ENCODE results near the gene POU6F2. TPM values are rescaled to one million over a fixed set of nuclear protein-coding genes. Genes with fewer than 3 reads are reported as not detected.
"Not testable (repeated sequence)": the region's sequence is repeated elsewhere in the genome, so short reads cannot be mapped to it uniquely, and the experiment has no call there.

Gene POU6F2
- total RNA-seq, 1 experiment from 2014 or later = 0.19 TPM

DNA sequence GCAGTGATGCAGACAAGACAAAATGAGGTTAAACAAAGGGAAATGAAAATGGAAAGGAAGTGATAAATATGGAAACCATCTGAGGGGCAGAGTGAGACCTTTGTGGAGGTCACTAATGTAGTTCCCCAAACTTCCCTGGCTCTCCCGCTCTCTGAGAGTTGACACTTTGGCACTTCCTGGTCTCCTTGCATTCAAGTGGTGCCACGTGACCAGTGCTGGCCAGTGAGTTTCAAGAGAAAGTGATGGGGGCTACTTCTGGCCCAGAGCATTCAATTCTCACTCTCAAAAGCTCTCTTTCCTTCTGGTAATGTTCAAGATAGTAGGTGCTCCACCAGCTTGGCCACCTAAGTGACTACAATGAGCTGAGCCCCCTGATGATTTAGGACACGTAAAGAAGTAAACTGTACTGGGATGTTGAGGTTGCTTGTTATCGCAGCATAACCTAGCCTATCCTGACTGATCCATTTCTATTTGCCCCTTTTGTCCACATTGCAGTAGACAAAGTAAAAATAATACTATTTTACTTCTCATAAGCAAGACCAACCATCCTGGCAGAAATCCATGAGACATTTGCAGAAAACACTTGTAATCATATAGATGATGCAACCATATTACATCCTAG is 346.5 kb downstream of the POU6F2 start:
- no peaks in the 10 kb centered on the region for H3K4me1 Mint-ChIP-seq (ENCODE audit: insufficient read depth, unreplicated experiment)
- DNase-seq (ENCODE audit: unreplicated experiment) = no peak
- POLR2A ChIA-PET = no interaction called here
- CTCF ChIA-PET = no interaction called here
- BruUV-seq (replicated peaks) = no TSS peak
- no peak overlapping the region for H3K4me3 Mint-ChIP-seq (ENCODE audit: unreplicated experiment)
- TF ChIP-seq, protein P1, sequence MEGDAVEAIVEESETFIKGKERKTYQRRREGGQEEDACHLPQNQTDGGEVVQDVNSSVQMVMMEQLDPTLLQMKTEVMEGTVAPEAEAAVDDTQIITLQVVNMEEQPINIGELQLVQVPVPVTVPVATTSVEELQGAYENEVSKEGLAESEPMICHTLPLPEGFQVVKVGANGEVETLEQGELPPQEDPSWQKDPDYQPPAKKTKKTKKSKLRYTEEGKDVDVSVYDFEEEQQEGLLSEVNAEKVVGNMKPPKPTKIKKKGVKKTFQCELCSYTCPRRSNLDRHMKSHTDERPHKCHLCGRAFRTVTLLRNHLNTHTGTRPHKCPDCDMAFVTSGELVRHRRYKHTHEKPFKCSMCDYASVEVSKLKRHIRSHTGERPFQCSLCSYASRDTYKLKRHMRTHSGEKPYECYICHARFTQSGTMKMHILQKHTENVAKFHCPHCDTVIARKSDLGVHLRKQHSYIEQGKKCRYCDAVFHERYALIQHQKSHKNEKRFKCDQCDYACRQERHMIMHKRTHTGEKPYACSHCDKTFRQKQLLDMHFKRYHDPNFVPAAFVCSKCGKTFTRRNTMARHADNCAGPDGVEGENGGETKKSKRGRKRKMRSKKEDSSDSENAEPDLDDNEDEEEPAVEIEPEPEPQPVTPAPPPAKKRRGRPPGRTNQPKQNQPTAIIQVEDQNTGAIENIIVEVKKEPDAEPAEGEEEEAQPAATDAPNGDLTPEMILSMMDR (IDR thresholded peaks at IDR 0.05; ENCODE audit: unreplicated experiment) = no peak
- H3K36me3 Mint-ChIP-seq (ENCODE audit: insufficient read depth, unreplicated experiment) = no peaks in the 10 kb centered on the region
- H3K27ac Mint-ChIP-seq (ENCODE audit: low read depth, unreplicated experiment) = no peak overlapping the region
- peaks cover 30% of the 10 kb centered on the region for H3K27me3 Mint-ChIP-seq (ENCODE audit: insufficient read depth, unreplicated experiment)
- intact Hi-C loops (cut with micrococcal nuclease) = no loop called here
- H3K9me3 Mint-ChIP-seq (ENCODE audit: unreplicated experiment) = no peaks in the 10 kb centered on the region

- H3K27me3 Mint-ChIP-seq (ENCODE audit: insufficient read depth, unreplicated experiment) = peaks cover 73% of the 10 kb centered on the region
- H3K4me3 Mint-ChIP-seq (ENCODE audit: unreplicated experiment); CTCF ChIA-PET; BruUV-seq (replicated peaks); H3K4me1 Mint-ChIP-seq (ENCODE audit: insufficient read depth, unreplicated experiment); H3K36me3 Mint-ChIP-seq (ENCODE audit: insufficient read depth, unreplicated experiment); H3K27ac Mint-ChIP-seq (ENCODE audit: low read depth, unreplicated experiment); POLR2A ChIA-PET; DNase-seq (ENCODE audit: unreplicated experiment); intact Hi-C loops (cut with micrococcal nuclease); H3K9me3 Mint-ChIP-seq (ENCODE audit: unreplicated experiment): not testable (repeated sequence)
Observed at GRCh38 chr7:39331607-39332006, 353.9 kb downstream of the POU6F2 start.

GRCh38 chr7:39332142-39332541 is 354.4 kb downstream of the POU6F2 start:
- H3K4me1 Mint-ChIP-seq (ENCODE audit: insufficient read depth, unreplicated experiment) = no peaks in the 10 kb centered on the region
- H3K27ac Mint-ChIP-seq (ENCODE audit: low read depth, unreplicated experiment) = no peak overlapping the region
- no peak for DNase-seq (ENCODE audit: unreplicated experiment)
- TF ChIP-seq, protein P1 (IDR thresholded peaks at IDR 0.05; ENCODE audit: unreplicated experiment) = no peak
- peaks cover 79% of the 10 kb centered on the region for H3K27me3 Mint-ChIP-seq (ENCODE audit: insufficient read depth, unreplicated experiment)
- ChIA-PET POLR2A (no interaction called here), CTCF (interaction anchor here (0.6 kb wide), 1 partner anchor 78 kb away, joined by 3 read pairs; no protein-coding TSS in a partner anchor)
- H3K4me3 Mint-ChIP-seq (ENCODE audit: unreplicated experiment) = no peak overlapping the region
- intact Hi-C loops (cut with micrococcal nuclease) = no loop called here
- BruUV-seq (replicated peaks) = no TSS peak
- H3K36me3 Mint-ChIP-seq (ENCODE audit: insufficient read depth, unreplicated experiment) = no peaks in the 10 kb centered on the region
- H3K9me3 Mint-ChIP-seq (ENCODE audit: unreplicated experiment) = no peaks in the 10 kb centered on the region

GRCh38 chr7:39333701-39334100 is 356.0 kb downstream of the POU6F2 start:
- Mint-ChIP-seq H3K27me3 (ENCODE audit: insufficient read depth, unreplicated experiment) (peaks cover 94% of the 10 kb centered on the region), H3K4me3 (ENCODE audit: unreplicated experiment) (no peak overlapping the region), H3K9me3 (ENCODE audit: unreplicated experiment) (no peaks in the 10 kb centered on the region), H3K36me3 (ENCODE audit: insufficient read depth, unreplicated experiment) (no peaks in the 10 kb centered on the region), H3K4me1 (ENCODE audit: insufficient read depth, unreplicated experiment) (no peaks in the 10 kb centered on the region), H3K27ac (ENCODE audit: low read depth, unreplicated experiment) (no peak overlapping the region)
- DNase-seq (ENCODE audit: unreplicated experiment) = no peak
- TF ChIP-seq, protein P1 (IDR thresholded peaks at IDR 0.05; ENCODE audit: unreplicated experiment) = no peak
- no TSS peak for BruUV-seq (replicated peaks)
- ChIA-PET POLR2A (no interaction called here), CTCF (no interaction called here)
- intact Hi-C loops (cut with micrococcal nuclease) = no loop called here

DNA sequence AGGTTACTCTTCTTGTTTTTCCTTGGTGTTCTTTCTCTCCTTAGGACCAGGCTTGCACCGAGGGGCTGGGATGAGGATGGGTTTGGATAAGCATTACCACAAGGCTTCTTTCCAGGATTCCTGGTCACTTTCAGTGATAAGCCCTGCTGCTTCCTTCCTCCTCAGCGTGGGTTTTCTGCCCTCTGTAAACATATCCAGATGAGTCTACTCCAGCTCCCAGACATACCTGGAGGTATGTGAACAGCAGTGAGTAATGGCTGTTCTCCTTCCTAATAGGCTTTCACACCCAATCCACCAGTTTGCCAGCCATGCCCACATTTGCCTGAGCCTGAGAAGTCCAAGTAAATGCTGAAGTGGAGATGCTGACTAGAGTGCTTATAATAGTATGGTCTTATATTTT is 358.7 kb downstream of the POU6F2 start:
- Mint-ChIP-seq H3K27me3 (ENCODE audit: insufficient read depth, unreplicated experiment) (peaks cover 98% of the 10 kb centered on the region), H3K27ac (ENCODE audit: low read depth, unreplicated experiment) (no peak overlapping the region), H3K9me3 (ENCODE audit: unreplicated experiment) (no peaks in the 10 kb centered on the region), H3K4me3 (ENCODE audit: unreplicated experiment) (no peak overlapping the region), H3K4me1 (ENCODE audit: insufficient read depth, unreplicated experiment) (no peaks in the 10 kb centered on the region), H3K36me3 (ENCODE audit: insufficient read depth, unreplicated experiment) (no peaks in the 10 kb centered on the region)
- TF ChIP-seq, protein P1 (IDR thresholded peaks at IDR 0.05; ENCODE audit: unreplicated experiment) = no peak
- intact Hi-C loops (cut with micrococcal nuclease) = no loop called here
- CTCF ChIA-PET = no interaction called here
- BruUV-seq (replicated peaks) = no TSS peak
- DNase-seq (ENCODE audit: unreplicated experiment) = no peak
- POLR2A ChIA-PET = no interaction called here

Data from MCF 10A (cell line).